K562 (cell line): ENCODE measurements around the gene SLC29A2. TPM values are rescaled to one million over a fixed set of nuclear protein-coding genes. Genes with fewer than 3 reads are reported as not detected.
A peak's percentile ranks its signal among the peaks of the same experiment; 100 is the strongest.

ENCODE experiments used
- ADNP ChIP-seq: fragments of 200-800 bp; sonication (Bioruptor generic); IDR thresholded peaks from 2 replicates; pipeline ENCODE4 v1.6.1; 2016; ENCODE audit warnings: missing genetic modification characterization, missing compliant biosample characterization
- ARHGAP35 ChIP-seq: fragments of 450-650 bp; IDR thresholded peaks from 2 replicates; pipeline ENCODE4 v1.6.1; 2018; ENCODE audit not compliant: partially characterized antibody
- BRD4 ChIP-seq: fragments of 200-600 bp; sonication (generic); IDR thresholded peaks from 2 replicates; pipeline ENCODE4 v1.6.1; 2017; ENCODE audit warnings: inconsistent platforms
- FOSL1 ChIP-seq: fragments of 200-800 bp; sonication (Bioruptor generic); conservative IDR thresholded peaks from 2 replicates; pipeline ENCODE4 v1.6.1; 2016; ENCODE audit warnings: missing genetic modification characterization, missing compliant biosample characterization
- GABPB1 ChIP-seq: sonication (generic); formaldehyde crosslinking; IDR thresholded peaks from 2 replicates; pipeline ENCODE4 v1.8.0; 2022; ENCODE audit warnings: mild to moderate bottlenecking, missing genetic modification reagents
- HLTF ChIP-seq: fragments of 450-650 bp; IDR thresholded peaks from 2 replicates; pipeline ENCODE4 v1.6.1; 2016
- HNRNPH1 ChIP-seq: fragments of 200-400 bp; formaldehyde crosslinking; optimal IDR thresholded peaks from 2 replicates; pipeline ENCODE3; 2017; ENCODE audit warnings: low read depth, mild to moderate bottlenecking, low read length, moderate library complexity
- LARP7 ChIP-seq: fragments of 450-650 bp; IDR thresholded peaks from 2 replicates; pipeline ENCODE4 v1.6.1; 2016
- MIER1 ChIP-seq: fragments of 450-650 bp; IDR thresholded peaks from 2 replicates; pipeline ENCODE4 v1.6.1; 2016; ENCODE audit warnings: antibody characterized with exemption, mild to moderate bottlenecking, low read depth
- MNT ChIP-seq, 2 experiments: fragments of 450-650 bp; conservative IDR thresholded peaks; 2 replicates each; pipeline ENCODE4 v1.6.1; 2017; ENCODE audit warnings: mild to moderate bottlenecking in 2 of 2, moderate library complexity in 2 of 2
- PPARD ChIP-seq: fragments of 250-450 bp; sonication (Bioruptor Pico); IDR thresholded peaks from 2 replicates; pipeline ENCODE4 v1.8.0; 2022; ENCODE audit warnings: inconsistent platforms, mild to moderate bottlenecking, moderate library complexity
- SIX5 ChIP-seq, 2 experiments: IDR thresholded peaks; 2 replicates each; pipeline ENCODE4 v1.6.1; 2011; ENCODE audit warnings: low read length in 2 of 2, borderline replicate concordance in 1 of 2, low read depth in 1 of 2, mild to moderate bottlenecking in 1 of 2, moderate library complexity in 1 of 2; ENCODE audit not compliant: insufficient read depth in 1 of 2
- TEAD4 ChIP-seq, 2 experiments: sonication (generic) in 1 of 2; formaldehyde crosslinking in 1 of 2; IDR thresholded peaks; 2 replicates each; pipeline versions ENCODE4 v1.6.1 to v1.8.0; 2012 to 2022; ENCODE audit warnings: borderline replicate concordance in 1 of 2, inconsistent platforms in 1 of 2, low read length in 1 of 2, mild to moderate bottlenecking in 1 of 2, missing genetic modification reagents in 1 of 2
- TRIM24 ChIP-seq, 2 experiments: fragments of 450-650 bp; IDR thresholded peaks; 2 replicates each; pipeline ENCODE4 v1.6.1; 2016
- VEZF1 ChIP-seq: fragments of 200-800 bp; sonication (Bioruptor generic); IDR thresholded peaks from 2 replicates; pipeline ENCODE4 v1.6.1; 2017; ENCODE audit warnings: missing genetic modification characterization, missing compliant biosample characterization
- ZBTB7A ChIP-seq: IDR thresholded peaks from 2 replicates; pipeline ENCODE4 v1.6.1; 2011; ENCODE audit warnings: low read depth, mild to moderate bottlenecking, low read length, moderate library complexity, borderline replicate concordance; ENCODE audit not compliant: control insufficient read depth
- ZNF197 ChIP-seq: fragments of 200-800 bp; sonication (Bioruptor generic); IDR thresholded peaks from 2 replicates; pipeline ENCODE4 v1.6.1; 2016; ENCODE audit warnings: low read depth, missing genetic modification characterization, missing compliant biosample characterization
- ZNF408 ChIP-seq: fragments of 250-450 bp; sonication (Bioruptor Pico); IDR thresholded peaks from 2 replicates; pipeline ENCODE4 v1.4.0; 2020; ENCODE audit warnings: low read depth, mild to moderate bottlenecking, moderate library complexity
- ZNF436 ChIP-seq: fragments of 250-450, 450-650 bp; sonication (Bioruptor Pico); formaldehyde crosslinking; IDR thresholded peaks from 2 replicates; pipeline ENCODE4 v1.7.0; 2020; ENCODE audit warnings: mild to moderate bottlenecking
- ZNF444 ChIP-seq: fragments of 250-450 bp; sonication (Bioruptor Pico); IDR thresholded peaks from 2 replicates; pipeline ENCODE4 v1.4.0; 2020; ENCODE audit warnings: mild to moderate bottlenecking, moderate library complexity
- ZNF717 ChIP-seq: fragments of 250-450 bp; sonication (Bioruptor Pico); IDR thresholded peaks from 2 replicates; pipeline ENCODE4 v1.5.0; 2021
- ZNF766 ChIP-seq: fragments of 200-800 bp; sonication (Bioruptor generic); conservative IDR thresholded peaks from 2 replicates; pipeline ENCODE4 v1.6.1; 2016; ENCODE audit warnings: missing genetic modification characterization, missing compliant biosample characterization
- ZSCAN32 ChIP-seq: fragments of 450-650 bp; formaldehyde crosslinking; IDR thresholded peaks from 2 replicates; pipeline ENCODE4 v1.4.0; 2020; ENCODE audit warnings: mild to moderate bottlenecking, moderate library complexity
- ZZZ3 ChIP-seq: fragments of 450-650 bp; IDR thresholded peaks from 2 replicates; pipeline ENCODE4 v1.6.1; 2016; ENCODE audit warnings: antibody characterized with exemption, mild to moderate bottlenecking, moderate library complexity
- polyA plus RNA-seq, 8 experiments: library from polyadenylated mRNA; depleted of rRNA in 4 of 8; stranded (reverse) in 5 of 8; unstranded in 3 of 8; fragments of >200 nt; fragmentation: Nextera tagmentation in 2 of 8; fragmentation: Illumina TruSeq in 1 of 8; extraction: Ambion mirVana in 2 of 8; extraction: Trizol in 1 of 8; gene quantifications; 2 replicates each; pipeline versions ENCODE4 v1.2.1 to v1.2.3, GENCODE V29; 2011 to 2014; ENCODE audit warnings: inconsistent platforms in 1 of 8, missing spikeins in 1 of 8
- total RNA-seq, 7 experiments: library from RNA; depleted of rRNA in 6 of 7; stranded (reverse); fragments of >200 nt in 6 of 7; fragmentation: Illumina TruSeq in 2 of 7; extraction: Trizol in 2 of 7; gene quantifications; 2 replicates each; pipeline versions ENCODE4 v1.2.1 to v1.2.3, GENCODE V29; 2011 to 2021; ENCODE audit warnings: low replicate concordance in 1 of 7

Gene SLC29A2
- total and polyA plus RNA-seq, 9 of the 15 experiments (the other 6 are each of a cell fraction or from before 2014, with no cell fraction given) = 2.4 to 48.6 (median 14.2) TPM

GRCh38 chr11:66328302-66329144 lies 43.0 kb downstream of the SLC29A2 start (continued):
- peak; percentile 70 for TF ChIP-seq GABPB1 (CRISPR knock-in tag)
- no peak for TF ChIP-seq ZNF408
- TF ChIP-seq ARHGAP35 = no peak
- no peak for TF ChIP-seq ZNF197 (CRISPR knock-in tag)
- TF ChIP-seq MIER1 = no peak
- no peak for TF ChIP-seq ZNF436
- TF ChIP-seq ADNP (tag) = no peak
- TF ChIP-seq MNT (conservative IDR thresholded peaks at IDR 0.05) = peak; percentile 95 to 96
- no peak for TF ChIP-seq ZNF766 (CRISPR knock-in tag)
- peak; percentile 94 for TF ChIP-seq ZBTB7A
- no peak for TF ChIP-seq ZZZ3
- TF ChIP-seq PPARD (CRISPR knock-in tag) = no peak
- TF ChIP-seq HLTF = no peak
- no peak for TF ChIP-seq BRD4
- no peak for TF ChIP-seq TRIM24 (IDR thresholded peaks at IDR 0.05)
- no peak for TF ChIP-seq VEZF1 (CRISPR knock-in tag)
- TF ChIP-seq ZNF444 = no peak
- TF ChIP-seq TEAD4 (IDR thresholded peaks at IDR 0.05; ENCODE audit: low read length) = peak; percentile 76
- TF ChIP-seq TEAD4 (CRISPR knock-in tag; IDR thresholded peaks at IDR 0.05; ENCODE audit: borderline replicate concordance) = peak; percentile 94
- TF ChIP-seq FOSL1 = 0 out of 2 replicates have a peak, but pooled peaks have one; percentile 5
- no peak for TF ChIP-seq ZSCAN32 (CRISPR knock-in tag)
- 0 out of 2 replicates have a peak, but pooled peaks have one; percentile 42 for TF ChIP-seq LARP7
- TF ChIP-seq SIX5 (IDR thresholded peaks at IDR 0.05; ENCODE audit: borderline replicate concordance in 1 of 2, insufficient read depth in 1 of 2, low read depth in 1 of 2, low read length in 2 of 2) = no peak
- no peak for TF ChIP-seq ZNF717 (CRISPR knock-in tag)
- TF ChIP-seq HNRNPH1 = no peak
